SHP77 treated with DMSO at 0.1 percent for 48 hours (cell line): ENCODE measurements around the gene TAF12.
"Not testable (repeated sequence)": the region's sequence is repeated elsewhere in the genome, so short reads cannot be mapped to it uniquely, and the experiment has no call there.

Experiments used
- DNase-seq: peaks from one replicate; lab custom pipeline; 2025; lab: John Stamatoyannopoulos, UW

Gene TAF12

DNA sequence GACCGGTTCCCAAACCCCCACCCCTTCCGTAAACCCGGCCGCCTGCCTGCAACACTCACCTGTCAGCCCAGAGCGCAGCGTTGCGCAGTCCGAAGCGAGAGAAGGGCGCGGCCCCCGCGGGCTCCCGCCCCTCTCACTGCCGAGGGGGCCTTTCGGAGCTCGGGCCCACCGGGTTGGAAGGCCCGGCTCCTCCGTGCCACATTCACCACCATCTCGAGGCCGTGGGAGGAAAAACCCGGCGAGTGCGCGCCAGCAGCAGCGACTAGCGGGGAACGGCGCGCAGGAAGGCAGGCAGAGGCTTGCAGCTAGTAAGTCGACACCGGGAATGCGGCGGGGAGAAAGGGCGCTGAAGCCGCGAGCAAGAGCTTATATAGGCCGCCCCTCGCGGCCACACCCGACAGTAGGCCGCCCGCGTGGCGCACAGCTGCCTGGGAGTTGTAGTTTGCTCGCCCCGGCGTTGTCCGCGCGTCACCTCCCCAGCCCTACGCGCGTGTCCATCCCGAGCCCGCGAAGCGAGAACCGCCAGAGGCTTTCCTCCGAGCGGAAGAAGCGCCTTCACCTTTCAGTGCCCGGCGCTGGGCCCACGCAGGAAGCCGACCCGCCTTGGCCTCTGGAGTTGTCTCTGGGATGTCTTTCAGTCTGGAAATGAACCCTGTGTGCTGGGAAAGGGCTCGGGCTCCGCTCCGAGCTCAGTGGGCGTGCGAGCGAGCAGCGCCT is 61.2 kb downstream of the TAF12 start:
- peak; percentile 75 for DNase-seq

DNA sequence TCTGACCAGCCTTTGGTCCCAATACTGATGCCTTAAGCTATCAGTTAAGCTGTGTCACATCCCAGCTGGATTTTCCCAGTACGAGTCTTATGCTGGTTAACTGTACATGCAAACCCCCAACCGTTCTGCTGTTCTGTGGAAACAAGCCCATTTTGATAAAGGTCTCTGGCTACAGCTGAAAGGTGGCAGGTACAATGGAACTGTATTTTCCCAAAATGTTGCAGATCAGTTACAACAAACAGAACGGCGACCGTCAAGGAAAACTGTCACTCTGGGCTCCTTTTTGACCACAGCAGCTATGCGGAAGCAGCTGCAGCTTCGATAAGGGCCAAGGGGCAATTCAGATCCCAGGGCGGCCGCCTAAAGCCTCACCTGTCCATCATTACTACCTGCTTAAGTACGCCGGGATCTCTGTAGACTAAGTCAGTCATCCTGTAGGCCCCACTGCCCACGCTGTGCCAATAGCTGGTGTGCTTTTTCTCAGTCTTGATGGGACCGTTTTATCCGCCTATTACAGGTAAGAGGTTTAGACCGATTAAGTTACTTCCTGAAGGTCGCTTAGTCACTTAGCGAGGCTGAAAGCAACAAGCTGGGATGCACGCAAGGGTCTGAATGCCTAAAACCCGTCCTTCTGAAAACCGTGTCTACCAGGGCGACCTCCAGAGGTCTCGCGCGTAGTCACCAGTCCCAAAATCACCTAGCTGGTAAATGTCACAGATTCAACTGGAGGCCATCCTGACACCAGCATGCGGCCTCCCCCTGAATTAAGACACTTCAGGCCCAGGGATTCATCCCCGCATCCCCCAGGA is 61.9 kb downstream of the TAF12 start:
- no peak for DNase-seq

DNA sequence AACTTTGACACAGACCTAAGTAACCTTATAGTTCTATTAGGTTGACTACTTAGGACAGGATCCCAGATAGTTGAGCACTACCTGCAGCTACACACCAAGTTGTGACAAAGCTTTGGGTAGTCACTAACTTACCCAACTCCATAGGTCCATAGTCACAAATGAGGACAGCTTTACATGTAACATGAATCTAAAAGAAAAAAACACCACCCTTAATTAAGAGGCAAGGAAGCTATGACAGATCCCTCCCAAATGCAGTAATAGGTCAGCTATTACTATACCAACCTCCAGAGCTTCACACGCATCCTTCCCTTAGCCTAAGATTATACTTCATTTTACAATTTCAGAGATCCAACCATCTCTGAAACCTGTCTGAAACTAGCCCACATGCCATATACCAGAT is 63.5 kb downstream of the TAF12 start:
- DNase-seq: no peak

DNA sequence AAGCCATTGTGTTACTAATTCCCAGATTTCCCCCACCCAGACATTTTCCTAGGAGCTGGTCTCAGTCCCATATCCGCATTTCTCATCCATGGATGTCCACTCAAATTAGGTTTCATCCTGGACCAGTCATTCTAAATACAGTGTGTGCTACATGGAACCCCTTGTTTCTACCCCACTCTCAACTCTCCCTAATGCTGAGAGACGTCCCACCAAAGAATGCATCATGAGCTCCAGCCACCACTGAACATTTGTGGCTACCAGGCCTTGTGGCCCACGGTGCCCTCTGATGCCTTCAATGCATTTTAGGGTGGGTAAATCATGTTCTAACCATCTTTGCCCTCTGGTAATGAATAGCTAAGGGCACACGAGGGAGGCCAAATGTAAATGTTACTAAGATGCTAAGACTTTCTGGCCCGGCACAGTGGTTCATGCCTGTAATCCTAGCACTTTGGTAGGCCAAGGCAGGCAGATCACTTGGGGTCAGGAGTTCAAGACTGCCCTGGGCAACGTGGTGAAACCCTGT is 64.1 kb downstream of the TAF12 start:
- DNase-seq: no peak

DNA sequence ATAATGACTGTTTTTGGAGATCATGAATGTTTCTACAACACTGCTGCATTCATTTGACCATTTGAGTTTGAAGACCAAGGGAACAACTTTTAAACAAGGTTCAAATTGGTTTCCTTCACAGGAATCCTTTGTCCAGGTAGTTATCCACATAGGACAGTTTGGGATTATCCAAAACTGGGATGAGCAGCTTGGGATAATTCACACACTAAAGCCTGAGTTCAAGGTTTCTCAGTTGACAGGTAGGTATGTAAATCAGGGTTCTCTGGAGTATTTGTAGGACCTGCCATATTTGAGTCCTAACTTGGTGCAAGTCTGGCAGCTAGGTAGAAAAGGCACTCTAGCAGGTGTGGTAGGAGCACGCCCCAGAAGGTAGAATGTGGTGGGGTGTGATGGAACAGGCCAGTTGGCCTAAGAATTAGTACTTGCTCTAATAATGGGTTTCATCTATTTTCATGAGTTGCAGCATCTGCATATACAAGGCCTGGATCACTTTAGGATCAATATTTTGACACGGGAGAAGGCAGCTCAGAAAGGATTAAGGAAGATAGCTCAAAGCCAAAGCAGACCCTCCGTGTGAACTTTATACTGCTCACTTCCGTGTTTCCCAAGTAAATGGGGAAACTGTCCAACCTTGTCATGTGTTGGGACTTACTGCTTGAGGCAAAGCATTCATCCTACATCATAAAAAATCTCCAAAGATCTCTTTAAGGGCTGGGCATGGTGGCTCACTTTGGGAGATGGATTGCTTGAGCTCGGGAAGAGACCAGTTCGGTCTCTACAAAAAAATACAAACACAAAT is 64.9 kb downstream of the TAF12 start:
- DNase-seq: no peak

DNA sequence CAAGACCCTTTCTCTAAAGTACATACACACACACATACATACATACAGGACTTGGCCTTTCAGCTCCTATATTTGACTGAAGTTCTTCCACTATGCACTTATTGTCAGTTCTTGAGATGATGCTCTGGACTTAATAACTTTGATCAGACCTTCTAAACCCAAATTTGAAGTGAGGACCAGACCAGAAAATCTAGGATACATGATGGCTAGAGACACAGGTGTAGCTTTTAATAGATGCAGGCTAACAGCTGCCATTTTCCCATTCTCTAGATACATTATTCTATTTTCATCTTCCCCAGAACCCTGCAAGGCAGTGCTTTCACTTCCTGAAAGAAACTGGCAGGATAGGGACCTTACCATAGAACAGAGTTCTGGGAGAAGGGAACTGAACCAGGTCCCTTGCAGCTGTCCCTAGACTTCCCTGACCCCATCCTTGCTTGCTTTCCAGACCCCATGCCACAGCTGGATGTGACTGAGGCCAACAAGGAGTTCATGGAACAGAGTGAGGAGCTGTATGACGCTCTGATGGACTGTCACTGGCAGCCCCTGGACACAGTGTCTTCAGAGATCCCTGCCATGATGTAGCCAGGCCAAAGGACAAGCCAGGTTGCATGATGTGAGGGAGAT is 65.7 kb downstream of the TAF12 start:
- DNase-seq: no peak

DNA sequence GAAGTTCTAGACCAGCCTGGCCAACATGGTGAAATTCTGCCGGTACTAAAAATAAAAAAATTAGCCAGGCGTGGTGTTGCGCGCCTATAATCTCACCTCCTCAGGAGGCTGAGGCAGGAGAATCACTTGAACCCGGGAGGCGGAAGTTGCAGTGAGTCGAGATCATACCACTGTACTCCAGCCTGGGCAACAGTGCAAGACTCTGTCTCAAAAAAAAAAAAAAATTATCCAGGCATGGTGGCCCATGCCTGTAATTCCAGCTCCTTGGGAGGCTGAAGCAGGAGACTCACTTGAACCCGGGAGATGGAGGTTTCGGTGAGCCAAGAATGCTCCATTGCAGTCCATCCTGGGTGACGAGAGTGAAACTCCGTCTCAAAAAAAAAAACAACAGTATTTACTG is 69.3 kb downstream of the TAF12 start:
- no peak for DNase-seq

DNA sequence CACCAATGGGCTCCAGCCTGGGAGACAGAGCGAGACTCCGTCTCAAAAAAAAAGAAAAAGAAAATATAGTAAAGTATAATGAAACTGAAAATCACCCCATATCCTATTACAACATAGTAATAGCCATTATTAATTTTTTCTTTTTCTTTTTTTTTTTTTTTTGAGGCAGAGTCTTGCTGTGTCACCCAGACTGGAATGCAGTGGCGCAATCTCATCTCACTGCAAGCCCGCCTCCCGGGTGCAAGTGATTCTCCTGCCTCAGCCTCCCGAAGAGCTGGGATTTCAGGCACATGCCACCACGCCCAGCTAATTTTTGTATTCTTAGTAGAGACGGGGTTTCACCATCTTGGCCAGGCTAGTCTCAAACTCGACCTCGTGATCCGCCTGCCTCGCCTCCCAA is 70.0 kb downstream of the TAF12 start:
- not testable (repeated sequence) for DNase-seq

DNA sequence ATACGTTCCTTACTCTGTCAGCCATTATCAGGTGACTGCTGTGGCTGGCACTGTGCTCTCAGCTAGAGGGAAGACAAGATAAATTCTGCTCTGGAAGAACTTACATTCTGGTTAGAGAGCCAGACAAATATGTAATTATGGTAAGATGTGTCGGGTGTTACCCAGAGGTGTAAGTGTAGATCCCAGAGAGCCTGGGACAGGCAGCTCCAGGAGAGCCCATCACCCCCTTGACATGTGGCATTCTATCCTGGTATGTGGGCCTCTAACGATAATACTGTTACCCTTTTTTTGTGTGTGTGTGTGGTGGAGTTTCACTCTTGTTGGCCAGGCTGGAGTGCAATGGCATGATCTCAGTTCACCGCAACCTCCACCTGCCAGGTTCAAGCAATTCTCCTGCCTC is 71.0 kb downstream of the TAF12 start:
- DNase-seq: no peak

DNA sequence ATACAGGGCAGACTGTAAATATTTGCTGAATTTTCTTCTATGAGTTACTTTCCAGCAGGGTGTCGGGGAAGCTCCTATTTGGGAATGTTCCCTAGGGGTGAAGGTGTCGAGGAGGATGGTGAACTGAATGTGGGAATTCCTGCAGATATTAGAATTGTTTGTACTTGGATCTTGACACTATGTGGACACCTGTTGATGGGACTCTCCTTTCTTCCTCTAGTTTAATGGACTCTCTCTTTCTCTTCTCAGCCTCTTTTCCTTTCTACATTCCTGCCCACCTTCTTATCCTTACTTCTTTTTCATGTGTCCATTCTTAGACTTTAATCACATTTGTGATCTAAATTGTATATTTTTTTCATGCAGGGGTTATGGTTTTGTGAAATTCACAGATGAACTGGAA is 75.9 kb downstream of the TAF12 start:
- no peak for DNase-seq

DNA sequence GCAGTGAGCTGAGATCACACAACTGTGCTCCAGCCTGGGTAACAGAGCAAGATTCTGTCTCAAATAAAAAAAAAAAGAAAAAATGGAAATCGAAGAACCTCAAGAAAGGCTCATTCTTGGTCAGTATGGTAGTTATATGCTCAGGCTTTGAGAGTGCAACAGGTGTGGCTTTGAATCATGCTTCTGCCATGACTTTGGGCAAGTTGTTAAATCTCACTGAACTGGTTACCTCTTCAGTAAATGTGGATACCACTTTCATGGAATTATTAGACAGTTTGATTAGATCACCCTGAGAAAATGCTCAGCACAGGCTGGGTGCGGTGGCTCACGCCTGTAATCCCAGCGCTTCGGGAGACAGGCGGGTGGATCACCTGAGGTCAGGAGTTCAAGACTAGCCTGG is 77.1 kb downstream of the TAF12 start:
- DNase-seq: no peak

DNA sequence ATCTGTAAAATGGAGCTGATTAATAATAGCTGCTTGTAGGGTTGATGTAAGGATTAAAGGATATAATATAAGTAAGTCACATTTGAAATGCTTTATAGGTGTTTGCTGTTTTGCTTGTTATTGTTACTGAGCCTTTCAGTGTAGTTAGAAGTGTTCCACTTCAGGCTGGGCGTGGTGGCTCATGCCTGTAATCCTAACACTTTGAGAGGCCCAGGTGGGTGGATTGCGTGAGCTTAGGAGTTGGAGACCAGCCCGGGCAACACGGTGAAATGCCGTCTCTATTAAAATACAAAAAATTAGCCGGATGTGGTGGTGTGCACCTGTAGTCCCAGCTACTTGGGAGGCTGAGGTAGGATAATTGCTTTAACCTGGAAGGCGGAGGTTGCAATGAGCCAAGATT is 77.8 kb downstream of the TAF12 start:
- no peak for DNase-seq

DNA sequence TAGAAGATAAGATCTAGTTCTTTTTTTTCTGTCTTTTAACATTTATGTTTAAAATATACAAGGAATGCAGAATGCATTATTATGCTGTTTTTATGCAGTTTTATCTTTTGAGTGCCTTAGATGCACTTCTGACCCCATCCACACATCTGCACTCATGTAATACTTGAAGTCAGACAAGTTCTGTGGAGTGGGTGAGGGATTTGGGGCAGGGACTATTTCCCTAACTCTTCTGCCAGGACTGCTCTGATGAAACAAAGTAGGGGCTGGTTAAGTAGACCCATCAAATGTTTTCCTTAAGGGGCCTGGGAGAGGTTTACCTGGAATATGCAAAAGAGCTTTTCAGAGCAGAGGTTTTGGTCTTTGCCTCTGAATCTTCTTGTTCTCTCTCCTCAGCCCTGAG is 78.6 kb downstream of the TAF12 start:
- no peak for DNase-seq

DNA sequence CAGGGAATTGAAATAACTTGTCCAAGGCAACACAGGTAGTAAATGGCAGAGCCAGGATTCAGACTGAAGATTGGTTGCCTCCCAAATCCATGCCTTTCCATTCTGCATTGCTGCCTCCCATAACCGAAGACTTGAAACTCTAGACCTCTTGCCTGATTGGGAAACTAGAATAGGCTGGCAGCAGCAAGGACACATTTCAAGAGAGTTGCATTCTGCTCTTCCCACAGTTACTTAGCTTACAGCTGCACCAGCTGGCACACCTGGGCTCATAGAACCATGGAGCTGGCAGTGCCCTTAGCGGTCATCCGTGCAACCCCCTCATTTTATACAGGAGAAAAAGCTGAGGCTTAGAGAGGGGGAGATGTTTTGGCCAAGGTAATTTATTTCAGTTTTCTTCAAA is 82.0 kb downstream of the TAF12 start:
- DNase-seq: no peak
